H1 (cell line): Measurements from ENCODE around the gene CEBPB. TPM values are rescaled to one million over a fixed set of nuclear protein-coding genes. Genes with fewer than 3 reads are reported as not detected.

Experiments used
- KDM5A ChIP-seq: fragments of 200-600 bp; IDR thresholded peaks from 2 replicates; pipeline ENCODE4 v1.7.1; 2012; ENCODE audit warnings: mild to moderate bottlenecking, low read length, inconsistent platforms, mixed read lengths
- NRF1 ChIP-seq: IDR thresholded peaks from 2 replicates; pipeline ENCODE4 v1.6.1; 2011; ENCODE audit warnings: mild to moderate bottlenecking, low read depth, low read length, improper control_type of control experiment
- RXRA ChIP-seq: IDR thresholded peaks from 2 replicates; pipeline ENCODE4 v1.6.1; 2011; ENCODE audit warnings: low read depth, mild to moderate bottlenecking, low read length, moderate library complexity; ENCODE audit not compliant: insufficient read depth
- SAP30 ChIP-seq: fragments of 300-600 bp; sonication (generic); IDR thresholded peaks from 2 replicates; pipeline ENCODE4 v1.7.1; 2012; ENCODE audit warnings: low read length, moderate library complexity, mild to moderate bottlenecking, inconsistent platforms; ENCODE audit not compliant: insufficient read depth, insufficient replicate concordance
- SP4 ChIP-seq: IDR thresholded peaks from 2 replicates; pipeline ENCODE4 v1.6.1; 2012; ENCODE audit warnings: low read length, inconsistent platforms
- TEAD4 ChIP-seq: IDR thresholded peaks from 2 replicates; pipeline ENCODE4 v1.6.1; 2012; ENCODE audit warnings: low read depth, low read length, inconsistent platforms, mixed read lengths
- polyA plus RNA-seq, 7 experiments: library from polyadenylated mRNA; depleted of rRNA in 3 of 7; stranded (reverse) in 5 of 7; unstranded in 2 of 7; fragments of >200 nt in 5 of 7; fragments of 200-250 nt in 2 of 7; gene quantifications; 1 replicate in 5 of 7; 2 replicates in 1 of 7; 4 replicates in 1 of 7; pipeline versions ENCODE4 v1.2.1 to v1.2.3, GENCODE V29; 2011 to 2013; ENCODE audit warnings: missing spikeins in 2 of 7, mixed read lengths in 2 of 7
- total RNA-seq: library from RNA; stranded (reverse); fragmentation: NEBNext Ultra II Directional; extraction: Animal tissue kit (Norgen Biotek cat#: 25700); gene quantifications from 2 replicates; pipeline ENCODE4 v1.2.1, GENCODE V29; 2021

Gene CEBPB
- total and polyA plus RNA-seq, 2 of the 8 experiments (the other 6 are each of a cell fraction or from before 2014, with no cell fraction given): 7.1 to 24.1 TPM

GRCh38 chr20:50229156-50229607 lies 38.6 kb downstream of the CEBPB start (continued):
- TF ChIP-seq KDM5A (no peak), SP4 (no peak), RXRA (no peak), SAP30 (no peak), NRF1 (no peak), TEAD4 (no peak)
